Endometrium (tissue), 2 donors: Measurements from ENCODE around the gene SIRPG.
"Not testable (repeated sequence)": the region's sequence is repeated elsewhere in the genome, so short reads cannot be mapped to it uniquely, and the experiment has no call there.

Experiments used
- FAIRE-seq: peaks from 2 replicates; lab custom pipeline; 2012; peaks lifted over from hg19 to GRCh38; lab: Jason Lieb, UNC
- donor health status: control.
- donor health status: control.

The SIRPG gene

DNA sequence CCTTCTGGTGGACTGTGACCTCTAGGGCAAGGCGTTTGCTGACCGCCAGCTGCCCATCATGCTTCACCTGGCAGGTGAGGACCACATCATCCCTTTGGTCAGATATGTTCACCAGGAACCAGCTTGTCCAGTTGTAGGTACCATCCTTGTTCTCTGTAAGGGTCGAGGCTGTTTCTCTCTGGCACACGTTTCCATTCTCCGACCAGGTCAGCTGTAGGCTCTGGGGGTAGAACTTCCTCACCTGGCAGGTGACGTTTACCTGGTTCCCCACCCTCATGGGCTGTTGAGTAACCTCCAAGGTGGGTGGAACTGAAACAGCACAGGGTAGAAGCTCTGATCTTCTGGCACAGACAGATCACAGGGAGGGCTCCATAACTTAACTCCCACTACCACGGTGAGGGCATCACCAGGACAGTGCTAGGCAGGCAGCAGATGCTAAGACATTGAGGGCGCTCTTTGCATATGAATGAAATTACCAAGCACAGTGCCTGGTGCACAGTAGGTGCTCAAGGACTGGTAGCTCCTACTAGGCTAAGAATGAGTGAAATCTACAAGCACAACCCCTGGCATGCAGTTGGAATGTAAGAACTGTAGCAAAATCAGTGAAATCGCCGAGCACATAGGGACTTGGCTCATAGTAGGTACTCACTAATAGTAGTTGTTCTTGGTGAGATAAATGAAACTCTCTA lies 22.1 kb downstream of the SIRPG start:
- no peak for FAIRE-seq

DNA sequence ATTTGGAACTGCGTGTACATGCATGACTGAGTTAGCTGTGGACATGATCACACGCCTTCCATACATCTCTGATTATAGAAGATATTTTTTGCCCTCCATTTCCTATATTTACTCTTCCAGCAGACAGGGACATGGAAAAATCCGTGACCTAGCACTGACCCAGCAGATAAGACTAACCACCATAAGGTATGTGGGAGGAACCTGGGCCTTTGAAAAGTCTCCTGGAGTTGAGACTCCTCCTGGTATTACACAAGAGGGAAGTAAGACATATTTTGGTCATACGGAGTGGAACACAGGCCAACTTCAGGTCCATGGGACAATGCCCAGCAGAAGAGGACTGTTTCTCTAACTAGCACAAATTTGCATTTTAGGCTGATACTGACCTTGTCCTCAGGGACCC lies 24.0 kb downstream of the SIRPG start:
- no peak for FAIRE-seq

DNA sequence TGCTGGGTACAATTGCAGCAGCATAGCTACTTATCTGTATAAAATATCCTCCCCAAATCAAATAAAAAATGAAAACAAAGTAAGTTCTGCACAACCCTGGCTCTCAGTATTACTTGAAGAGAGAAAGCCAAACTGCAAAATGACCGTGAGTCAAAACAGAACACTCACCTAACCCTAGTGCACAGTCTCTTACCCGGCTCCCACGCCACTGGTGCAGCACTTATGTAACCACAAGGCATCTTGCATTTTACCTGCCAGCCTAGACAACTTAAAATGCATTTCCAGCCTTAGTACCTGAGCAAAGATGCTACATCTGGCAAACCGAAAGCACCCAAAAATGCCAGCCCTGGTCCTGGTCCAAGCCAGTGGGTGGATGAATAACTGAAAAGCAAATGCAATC lies 25.4 kb downstream of the SIRPG start:
- FAIRE-seq = no peak

DNA sequence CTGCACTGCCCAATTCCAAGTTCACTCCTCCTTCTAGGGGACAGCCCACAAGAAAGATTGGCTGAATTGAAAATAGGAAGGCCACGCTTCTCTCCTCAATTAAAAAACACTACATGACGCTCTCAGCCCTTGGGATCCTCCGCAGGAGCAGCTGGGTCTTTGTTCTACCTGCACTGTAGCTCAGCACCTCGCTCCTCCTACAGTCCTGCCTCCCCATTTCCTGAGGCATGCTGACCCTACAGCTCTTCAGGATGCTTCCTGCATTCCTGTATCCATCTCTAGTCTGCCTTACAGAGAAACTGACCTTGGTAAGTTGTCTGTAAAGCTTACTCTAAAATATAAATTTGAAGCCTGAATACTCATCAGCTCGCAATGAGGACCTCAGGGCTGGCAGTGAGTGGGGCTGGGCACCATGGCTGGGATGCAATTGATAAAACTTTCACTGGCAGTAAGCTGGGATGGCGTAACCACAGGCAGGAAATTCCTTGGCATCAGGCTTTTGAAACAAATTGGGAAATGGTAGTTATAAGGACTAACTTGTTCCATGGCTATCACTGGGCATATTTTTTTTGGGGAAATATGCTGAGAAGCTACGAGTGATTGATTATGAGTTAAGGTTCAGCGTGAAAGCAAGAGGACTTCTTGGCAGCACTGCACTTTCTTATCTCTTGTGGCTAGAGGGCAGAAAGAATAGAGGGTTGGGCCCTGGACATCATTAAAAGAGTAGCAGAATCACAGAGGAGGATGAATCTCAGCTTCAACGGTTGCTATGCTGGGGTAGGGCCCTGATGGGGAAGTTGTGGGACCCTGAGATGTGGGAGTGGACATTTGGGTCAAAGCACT lies 26.0 kb downstream of the SIRPG start:
- FAIRE-seq = no peak

DNA sequence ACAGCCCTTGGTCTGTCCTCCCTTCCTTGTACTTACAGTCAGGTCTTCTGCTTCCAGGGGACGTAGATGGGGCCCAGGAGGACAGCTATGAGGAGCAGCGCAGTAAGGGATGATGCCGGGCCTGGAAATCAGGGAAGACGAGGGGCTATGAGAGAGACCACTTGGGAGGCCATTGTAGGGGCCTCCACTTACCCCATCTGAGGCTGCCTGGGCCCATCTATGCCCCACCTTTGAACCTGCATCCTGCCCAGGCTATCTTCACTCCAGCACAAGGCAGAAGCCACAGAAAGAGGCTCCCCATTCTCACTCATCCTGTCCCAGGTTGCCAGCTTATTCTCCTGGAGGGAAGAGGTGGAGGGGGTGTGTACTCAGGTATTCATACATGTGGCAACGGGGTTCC lies 27.4 kb downstream of the SIRPG start:
- FAIRE-seq = no peak

DNA sequence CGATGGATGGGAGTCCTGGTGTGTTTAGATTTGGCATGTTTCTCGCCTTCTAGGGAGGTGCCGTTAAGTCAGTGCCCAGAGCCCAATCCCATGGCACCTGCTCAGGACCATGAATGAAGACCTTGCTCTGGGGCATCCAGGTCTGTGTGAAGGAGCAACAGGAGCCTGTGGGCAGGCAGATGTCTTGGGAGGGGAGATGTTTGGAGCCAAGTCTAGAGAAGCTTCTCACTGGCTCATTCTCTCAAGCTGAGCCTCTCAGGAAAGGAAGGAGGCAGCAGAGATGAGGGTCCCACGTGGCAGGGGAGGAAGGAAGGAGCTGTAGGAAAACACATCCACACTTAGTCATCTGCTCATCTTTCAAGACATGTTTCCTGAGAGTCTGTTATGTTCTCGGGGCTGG lies 28.3 kb downstream of the SIRPG start:
- no peak for FAIRE-seq

DNA sequence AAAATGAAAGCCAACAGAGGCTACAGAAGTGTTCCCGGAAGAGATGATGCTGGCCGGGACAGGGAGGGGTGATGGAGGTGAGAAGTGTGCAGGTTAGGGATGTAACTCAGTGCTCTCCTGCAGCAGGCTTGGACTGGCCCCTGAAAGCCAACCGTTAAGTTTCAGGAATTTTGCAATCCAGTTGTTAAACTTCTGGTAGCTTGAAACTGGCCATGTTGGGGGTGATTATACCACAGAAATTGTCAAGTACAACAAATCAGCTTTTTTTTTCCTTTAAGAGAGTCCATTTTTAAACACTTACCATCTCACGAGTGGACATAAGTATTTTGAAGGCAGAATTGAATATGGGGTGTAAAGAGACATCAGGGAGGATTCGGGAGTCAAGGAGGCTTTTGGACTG lies 29.0 kb downstream of the SIRPG start:
- FAIRE-seq = no peak

DNA sequence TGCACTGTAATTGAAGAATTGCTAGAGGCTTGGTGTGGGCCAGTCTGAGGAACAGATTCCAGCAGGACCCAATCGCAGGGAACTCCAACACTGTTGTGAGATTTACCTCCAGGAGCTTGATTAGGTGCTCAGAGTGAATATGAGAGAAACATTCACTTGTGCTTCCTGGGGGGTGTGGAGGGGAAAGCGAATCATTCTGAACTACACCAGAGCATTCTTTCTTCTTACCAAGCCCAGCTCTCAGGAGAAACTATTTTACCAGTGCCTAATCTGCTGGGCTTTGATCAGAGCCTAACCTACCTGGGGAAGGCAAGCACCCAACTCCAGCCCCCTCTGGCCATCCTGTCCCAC lies 30.4 kb downstream of the SIRPG start:
- no peak for FAIRE-seq

DNA sequence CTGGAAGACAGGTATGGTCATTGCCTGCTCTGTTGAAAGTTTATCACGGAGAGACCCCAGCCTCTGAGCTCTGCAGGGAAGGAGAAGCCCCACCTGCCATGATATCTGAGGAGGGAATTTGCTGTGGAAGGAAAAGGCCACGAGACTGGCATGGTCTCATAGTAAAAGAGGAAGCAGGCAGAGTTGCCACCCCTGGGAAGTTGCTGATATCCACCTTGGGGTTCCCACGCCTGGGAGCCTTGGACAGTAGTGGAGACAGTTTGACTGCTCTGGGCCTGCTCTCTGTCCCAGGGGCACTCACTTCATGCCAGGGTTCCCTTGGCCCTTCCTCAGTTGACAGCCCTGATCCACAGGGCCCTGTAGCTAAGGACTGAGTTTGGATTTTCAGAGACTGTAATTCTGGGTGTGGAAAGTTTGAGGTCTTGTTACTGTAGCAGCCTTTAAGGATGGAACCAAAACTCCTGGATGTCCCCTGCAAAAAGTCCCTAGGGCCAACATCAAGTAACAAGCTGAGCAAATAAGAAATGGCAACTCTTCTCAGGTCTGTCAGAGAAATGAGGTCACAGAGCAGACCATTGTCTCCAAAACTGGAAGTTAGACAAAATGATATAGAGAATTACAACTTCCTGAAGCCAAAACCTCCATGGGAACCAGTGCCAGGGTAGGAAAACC lies 30.9 kb downstream of the SIRPG start:
- no peak for FAIRE-seq

DNA sequence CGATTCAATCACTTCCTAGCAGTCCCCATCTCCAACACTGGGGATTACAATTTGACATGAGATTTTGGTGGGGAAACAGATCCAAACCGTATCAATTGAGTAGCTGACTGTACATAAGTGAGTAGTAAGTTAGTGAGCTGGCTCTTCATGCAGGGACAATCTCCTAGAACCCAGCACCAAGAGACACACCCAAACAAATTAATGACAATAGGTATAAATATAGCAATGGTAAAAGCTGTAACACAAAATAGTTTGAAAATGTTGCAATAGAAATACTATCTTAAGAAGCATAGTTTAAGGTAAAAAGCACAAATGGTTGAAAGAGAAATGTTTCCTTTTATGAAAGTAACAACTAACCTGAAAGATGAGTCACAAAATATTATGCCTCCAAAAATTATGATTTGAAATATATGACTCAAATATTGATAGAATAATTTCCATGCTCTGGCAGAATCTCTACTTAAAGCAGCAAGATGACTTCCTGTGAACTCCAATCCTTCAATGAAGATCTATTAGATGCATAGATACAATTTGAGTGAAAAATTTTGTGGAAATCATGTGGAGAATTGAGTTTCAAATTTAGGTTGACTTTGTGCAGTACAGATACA lies 32.4 kb downstream of the SIRPG start:
- no peak for FAIRE-seq

DNA sequence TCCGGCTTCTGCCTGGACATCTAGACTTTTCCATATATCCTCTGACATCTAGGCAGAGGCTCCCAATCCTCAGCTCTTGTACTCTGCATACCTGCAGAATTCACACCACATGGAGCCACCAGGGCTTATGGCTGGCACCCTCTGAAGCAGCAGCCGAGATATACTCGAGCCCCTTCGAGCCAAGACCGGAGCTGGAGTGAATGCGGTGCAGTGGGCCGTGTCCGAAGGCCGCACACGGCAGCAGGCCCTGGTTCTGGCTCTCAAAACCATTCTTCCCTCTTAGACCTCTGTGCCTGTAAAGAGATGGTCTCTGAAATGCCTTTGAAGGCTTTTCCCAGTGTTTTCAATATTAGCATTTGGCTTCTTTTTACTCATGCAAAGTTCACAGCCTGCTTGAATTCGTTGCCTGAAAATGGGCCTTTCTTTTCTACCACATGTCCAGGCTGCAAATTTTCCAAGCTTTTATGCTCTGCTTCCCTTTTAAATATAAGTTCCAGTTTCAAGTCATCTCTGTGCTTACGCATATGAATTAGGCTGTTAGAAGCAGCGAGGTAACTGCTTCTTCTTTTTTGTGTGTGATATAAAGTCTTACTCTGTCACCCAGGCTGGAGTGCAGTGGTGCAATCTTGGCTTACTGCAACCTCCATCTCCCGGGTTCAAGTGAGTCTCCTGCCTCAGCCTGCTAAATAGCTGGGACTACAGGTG lies 33.9 kb downstream of the SIRPG start:
- no peak for FAIRE-seq

DNA sequence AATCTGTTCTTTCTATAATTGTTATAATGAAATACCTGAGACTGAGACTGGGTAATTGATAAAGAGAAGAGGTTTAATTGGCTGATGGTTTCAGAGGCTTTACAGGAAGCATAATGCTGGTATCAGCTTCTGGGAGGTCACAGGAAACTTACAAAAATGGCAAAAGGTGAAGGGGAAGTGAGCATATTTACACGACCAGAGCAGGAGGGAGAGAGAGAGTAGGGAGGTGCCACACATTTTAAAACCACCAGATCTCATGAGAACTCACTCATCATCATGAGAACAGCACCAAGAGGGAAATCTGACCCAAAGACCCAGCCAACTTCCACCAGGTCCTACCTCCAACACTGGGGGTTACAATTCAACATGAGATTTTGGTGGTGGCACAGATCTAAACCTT lies 35.1 kb downstream of the SIRPG start:
- no peak for FAIRE-seq

DNA sequence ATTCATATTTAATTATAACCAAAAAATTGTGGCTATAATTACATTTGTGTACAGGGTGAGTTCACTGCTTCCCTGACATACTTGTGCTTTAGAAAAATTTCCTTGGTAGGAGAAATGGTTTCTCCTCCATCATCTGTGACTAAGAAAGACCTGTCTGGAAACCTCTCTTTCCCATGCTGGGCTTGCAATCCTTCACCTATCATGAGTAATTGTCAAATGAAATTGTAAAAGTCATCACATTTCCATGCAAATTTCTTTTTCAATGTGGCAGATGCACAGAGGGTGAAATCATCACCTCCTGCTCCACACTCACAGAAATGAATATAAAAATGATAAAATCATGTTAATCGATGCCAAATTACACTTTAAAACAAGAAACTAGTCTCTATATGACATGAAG lies 36.3 kb downstream of the SIRPG start:
- FAIRE-seq = no peak

DNA sequence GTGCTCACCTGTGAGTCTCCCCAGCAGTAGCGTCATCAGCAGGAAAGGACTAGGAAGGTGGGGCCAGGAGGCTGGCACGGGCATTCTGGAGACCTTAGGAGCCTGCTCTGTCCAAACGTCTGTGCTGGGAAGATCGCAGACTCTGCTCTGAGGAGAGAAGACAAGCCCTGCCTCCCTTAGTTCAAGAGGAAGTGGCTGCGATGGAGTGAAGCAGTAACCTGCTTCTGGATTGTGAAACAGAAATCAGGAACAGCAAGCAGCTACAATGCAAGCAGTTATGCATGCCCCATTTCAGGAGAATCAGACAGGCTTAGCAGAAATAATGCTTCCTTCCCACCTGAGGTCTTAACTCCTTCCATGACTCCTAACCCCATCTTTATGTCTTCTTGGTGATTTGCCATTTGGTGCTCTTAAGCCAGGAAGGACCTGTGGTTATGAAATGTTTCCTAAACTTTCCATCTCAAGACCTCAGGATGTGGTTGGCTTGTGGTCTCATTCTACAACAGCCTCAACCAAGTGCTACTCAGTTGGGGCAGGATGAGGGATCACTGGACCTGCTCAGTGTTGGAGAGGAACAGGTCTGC lies 37.6 kb downstream of the SIRPG start, which contains the start of gene SIRPB1:
Gene SIRPB1, minus strand, starts transcription at position 149 of the 584 bp plus-strand sequence. Its CDS starts 65 bp downstream, at position 84.
- FAIRE-seq = no peak

DNA sequence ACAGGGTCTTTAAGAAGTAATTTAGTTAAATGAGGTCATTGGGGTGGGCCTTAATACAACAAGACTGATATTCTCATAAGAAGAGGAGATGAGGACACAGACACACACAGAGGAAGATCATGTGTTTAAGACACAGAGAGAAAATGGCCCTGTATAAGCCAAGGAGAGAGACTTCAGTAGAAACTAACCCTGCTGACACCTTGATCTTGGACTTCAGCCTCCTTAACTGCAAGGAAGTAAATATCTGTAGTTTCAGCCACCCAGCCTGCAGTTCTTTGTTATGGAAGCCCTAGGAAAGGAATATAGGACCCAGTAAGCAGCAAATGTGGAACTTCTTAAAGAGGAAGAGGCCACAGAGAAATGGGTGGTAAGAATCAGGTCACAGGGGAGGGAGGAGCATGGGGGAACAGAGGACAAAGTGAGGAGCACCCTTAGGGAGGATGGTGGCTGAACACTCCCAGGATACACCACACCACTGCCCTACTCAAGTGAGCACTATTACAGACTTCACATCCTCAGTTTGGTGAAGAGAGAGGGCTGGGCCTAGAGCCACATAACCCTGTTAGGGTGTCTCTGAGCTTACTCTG lies 38.5 kb downstream of the SIRPG start:
- no peak for FAIRE-seq

DNA sequence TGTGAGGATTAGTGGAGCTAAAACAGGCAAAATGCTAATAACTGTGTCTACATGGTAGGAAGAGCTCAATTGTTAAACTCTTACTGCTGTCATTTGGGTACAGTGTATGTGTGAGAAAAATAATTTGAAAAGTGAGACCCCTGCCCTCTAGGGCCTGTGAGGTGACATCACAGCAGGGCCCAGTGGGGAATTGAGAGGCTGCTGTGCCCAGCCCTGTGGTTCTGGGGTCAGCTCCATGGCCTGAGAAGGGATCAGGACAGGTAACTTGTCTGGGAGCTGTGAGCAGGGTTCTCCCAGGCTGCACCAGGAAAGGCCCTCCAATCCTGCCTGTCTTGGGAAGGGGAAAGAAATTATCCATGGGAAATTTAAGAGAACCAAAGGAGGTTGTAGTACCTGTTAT lies 39.1 kb downstream of the SIRPG start:
- FAIRE-seq = no peak

DNA sequence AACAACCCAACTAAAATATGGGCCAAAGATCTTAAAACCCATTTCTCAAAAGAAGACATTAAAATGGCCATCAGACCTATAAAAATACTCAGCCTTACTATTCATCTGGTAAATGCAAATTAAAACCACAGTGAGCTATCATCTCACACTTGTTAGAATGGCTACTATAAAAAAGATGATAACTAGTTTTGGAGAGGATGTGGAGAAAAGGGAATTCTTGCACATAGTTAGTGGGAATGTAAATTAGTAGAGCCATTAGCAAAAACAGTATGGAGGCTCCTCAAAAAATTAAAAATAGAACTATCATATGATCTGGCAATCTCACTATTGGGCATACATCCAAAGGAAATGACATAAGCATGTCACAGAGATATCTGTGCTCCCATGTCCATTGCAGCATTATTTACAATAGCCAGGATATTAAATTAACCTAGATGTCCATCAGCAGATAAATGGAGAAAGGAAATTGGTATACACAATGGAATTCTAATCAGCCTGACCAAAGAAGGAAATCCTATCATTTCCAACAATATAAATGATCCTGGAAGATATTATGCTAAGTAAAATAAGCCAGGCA lies 40.6 kb downstream of the SIRPG start:
- no peak for FAIRE-seq

DNA sequence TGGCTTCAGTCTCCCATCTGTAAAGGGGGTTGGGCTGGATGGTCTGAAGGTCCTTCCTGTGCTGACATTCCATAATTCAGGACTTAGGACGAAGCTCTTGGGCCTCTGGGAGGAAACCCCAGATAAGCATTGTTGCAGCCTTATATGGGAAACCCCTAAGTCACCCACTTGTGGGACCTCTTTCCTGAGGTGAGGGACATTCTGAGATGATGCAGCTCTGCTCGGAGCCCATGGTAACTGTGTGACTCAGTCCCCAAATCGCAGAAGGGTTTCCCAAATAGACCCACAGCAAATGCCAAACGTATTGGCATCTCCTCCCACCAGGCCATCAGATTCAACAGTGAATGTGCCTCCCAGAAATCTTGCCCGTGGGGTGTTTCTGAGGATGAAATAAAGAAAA lies 47.2 kb downstream of the SIRPG start:
- FAIRE-seq = not testable (repeated sequence)

DNA sequence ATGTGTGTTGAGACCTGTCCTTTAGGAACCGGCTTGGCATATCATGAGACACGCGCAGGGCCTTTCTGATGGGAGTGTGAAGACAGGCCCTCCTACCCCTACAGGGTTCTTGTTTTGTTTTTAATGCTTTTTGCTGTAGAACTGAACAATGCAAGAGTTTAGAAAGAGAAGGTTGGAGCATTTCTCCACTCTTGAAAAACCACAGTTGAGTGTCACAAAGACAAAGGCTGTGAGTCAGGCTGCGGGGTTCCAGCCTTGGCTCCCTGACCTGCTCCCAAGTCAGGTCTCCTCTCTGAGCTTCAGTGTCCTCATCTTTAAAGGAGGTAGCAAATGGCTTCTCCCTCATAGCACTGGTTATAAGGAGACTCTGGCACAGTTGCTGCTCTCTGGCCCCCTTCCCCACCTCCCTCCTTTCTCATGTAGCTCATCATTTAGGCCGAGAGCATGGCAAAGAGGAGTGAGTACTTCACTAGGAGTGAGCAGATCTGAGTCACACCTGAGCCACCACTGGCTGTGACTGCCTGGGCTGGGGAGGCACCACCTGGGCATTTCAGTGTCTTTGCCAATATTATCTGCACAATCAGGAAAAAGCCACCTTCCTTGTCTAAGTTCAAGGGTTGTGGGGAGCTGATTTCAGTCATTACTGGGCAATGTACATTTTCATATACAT lies 48.8 kb downstream of the SIRPG start:
- not testable (repeated sequence) for FAIRE-seq

DNA sequence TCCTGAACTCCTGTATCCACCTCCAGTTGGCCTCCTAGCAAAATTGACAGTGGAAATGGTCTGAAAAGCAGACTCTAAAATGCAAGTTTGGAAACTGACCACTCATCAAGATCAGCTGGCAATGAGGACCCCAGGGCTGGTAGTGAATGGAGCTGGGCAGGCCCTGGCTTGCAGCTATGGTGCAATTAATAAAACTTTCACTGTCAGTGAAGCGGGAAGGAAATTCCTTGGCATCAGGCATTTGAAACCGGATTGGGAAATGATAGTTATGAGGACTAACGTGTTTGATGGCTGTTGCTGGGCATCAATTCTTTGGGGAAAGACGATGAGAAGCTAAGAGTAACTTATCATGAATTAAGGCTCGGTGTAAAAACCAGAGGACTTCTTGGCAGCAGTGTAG lies 56.8 kb downstream of the SIRPG start:
- no peak for FAIRE-seq
